ENCODE measurements around the gene SACS. TPM values are rescaled to one million over a fixed set of nuclear protein-coding genes. Genes with fewer than 3 reads are reported as not detected.
A peak's percentile ranks its signal among the peaks of the same experiment; 100 is the strongest.
"Not testable (repeated sequence)": the region's sequence is repeated elsewhere in the genome, so short reads cannot be mapped to it uniquely, and the experiment has no call there.

SACS gene
- polyA plus RNA-seq, 3 donors: 10.0 to 12.1 (median 10.8) TPM

DNA sequence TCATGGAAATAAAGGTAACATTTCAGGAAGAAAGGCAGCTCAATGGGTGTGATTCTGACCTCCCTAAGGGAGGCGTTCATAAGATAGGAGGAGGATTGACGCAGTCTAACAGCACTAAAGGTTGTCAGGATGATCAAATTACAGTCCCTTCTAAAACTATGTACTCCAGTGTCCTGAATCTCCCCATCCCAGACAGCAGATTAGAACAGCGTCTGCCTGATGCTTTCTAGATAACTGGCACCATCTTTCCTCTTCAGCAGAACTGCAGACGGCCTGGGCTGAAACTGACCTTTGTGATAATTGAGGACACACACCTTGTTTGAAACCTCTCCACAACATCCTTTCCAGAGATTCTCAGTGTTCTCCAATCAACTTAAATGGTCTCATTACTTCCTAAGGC is 25.5 kb upstream of the SACS start:
- no peak for DNase-seq

DNA sequence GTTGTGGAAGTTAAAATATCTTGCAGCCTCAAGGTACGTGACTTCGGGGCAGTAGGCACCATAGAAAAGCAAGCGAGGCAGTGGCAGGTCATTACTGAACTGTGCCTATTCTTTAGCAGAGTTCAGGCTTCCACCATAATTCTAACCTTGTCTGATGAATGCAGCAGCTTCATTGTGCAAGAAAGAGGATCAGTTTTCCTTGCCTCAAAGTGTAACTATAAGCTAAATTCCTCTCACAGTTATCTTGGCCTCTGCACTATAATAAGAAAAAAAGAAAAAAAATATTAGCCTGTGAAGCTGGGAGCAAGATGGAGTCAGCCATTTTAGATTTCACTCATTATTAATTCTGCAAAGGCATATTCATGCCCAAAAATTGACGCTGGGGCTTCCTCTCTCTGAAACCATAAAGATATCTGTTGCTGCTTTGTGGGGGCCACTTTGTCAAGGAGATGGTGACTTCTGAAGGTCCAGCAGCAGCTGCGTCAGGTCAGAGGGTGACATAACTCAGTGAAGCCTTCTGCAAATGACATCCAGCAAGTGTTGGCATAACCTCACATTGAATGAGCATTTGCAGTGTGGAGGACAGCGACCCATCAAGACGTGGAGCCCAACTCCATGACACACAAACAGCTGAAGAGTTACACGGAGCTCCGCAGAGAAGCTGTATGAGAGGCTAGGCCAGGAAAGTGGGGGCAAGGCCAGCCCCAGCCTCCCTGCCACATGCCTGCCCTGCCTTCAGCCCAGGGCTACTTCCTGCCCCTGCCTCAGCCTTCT is 23.1 kb upstream of the SACS start:
- no peak for DNase-seq

DNA sequence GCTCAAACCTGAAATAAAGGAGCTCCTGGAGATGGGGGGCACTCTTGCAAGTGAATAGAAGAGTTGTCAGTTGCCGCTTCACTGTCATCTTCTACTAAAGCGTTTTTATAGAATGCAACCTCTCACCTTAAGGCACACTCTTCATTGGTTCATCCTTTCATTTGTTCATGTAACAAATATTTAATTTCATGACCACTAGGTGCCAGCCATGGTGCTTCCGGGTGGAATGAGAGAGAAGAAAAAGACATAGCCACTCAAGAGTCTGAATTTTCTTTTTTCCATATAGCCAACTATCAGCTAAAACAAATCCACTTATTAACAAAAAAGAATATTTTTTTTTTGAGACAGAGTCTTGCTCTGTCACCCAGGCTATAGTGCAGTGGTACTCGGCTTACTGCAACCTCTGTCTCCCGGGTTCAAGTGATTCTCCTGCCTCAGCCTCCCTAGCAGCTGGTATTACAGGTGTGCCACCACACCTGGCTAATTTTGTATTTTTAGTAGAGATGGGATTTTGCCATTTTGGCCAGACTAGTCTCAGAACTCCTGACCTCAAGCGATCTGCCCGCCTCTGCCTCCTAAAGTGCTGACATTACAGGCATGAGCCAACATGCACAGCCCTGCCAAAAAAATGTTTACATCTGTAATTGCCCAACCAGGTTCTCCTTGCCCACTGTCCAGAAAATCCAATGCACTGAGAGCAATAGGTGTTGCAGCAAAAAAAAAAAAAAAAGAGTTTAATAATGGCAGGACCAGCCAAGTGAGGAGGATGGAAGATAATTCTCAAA is 22.1 kb upstream of the SACS start:
- DNase-seq: no peak

DNA sequence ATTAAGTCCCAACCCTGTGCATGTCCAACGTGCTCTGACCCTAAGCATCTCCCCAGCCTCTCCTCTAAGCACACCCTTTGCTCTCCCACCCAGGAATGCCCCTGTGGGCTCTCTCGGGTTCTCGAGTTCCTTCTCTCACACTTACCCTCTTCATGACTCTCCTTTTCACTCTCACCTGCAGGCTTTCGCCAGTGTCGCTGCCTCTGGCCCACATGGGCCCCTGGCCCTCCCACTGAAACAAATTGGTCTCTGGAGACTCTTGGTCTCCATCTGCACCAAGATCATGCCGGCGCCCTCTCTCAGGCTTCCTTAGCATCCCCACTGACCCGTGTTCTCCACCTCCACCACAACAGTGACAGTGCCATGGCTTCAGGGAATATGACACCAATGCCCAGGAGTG is 19.6 kb upstream of the SACS start:
- DNase-seq: no peak

DNA sequence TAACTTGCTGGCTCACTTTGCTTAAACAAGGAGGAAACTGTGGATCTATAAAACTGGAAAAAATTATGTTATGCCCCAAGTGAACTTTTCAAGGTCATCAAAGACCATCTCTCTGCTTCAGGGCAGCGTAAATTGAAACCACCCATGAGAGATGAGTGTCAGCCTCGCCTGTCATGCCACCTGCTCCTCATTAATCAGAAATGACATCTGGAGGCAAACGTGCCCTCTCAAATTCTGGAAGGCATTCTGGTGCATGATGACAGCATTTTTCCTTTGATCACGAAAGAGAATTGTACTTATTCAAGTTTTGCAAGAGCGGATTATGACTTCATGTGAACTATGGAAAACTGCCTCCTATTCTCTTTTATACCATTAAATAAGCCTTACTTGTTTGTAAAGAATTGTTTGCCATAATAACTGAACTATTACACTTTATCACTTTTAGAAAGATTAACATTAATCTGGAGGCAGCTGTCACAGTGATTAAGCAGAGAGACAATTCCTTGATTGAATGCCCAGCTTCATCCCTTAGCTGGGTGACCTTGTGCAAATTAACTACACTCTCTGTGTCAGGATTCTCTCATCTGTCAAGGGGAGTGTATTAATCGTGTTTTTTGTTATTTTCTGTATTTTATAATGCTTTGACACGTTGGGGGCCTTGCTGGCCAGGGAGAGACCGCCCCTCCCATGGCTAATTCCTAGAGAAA is 17.0 kb upstream of the SACS start:
- no peak for DNase-seq

DNA sequence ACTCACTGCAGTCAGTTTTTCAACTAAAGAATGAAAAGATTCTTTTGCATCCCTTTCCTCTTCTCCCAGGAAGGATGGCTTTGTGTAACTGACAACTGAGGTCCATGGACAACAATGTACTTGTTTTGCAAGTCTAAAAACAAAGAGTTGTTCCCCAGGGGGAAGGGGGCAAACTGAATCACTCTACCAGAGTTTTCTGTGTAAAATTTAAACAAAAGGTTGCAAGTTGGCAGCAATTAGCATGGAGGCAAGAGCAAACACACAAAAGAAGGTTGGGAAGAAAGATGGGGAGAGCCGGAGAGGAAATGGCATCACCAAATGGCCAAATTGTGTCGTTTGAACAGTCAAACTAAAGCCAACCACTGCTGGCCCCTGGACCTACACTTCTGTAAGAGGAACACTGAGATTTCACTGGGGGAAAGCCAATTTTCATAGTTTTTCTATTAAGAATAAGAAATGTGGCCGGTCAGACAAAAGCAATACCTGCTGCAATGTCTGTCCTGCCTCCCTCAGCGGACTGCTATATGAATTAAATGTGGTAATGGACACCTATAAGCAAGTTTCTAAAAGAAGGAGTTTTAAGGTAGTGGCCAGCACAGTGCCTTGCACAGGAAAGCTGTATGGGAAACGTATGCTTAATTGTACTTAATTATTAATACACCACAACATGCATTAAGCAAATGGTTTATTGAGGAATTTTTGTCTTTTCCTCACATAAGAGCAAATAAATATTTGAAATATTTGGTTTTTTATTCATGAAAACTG is 16.1 kb upstream of the SACS start:
- DNase-seq: no peak

DNA sequence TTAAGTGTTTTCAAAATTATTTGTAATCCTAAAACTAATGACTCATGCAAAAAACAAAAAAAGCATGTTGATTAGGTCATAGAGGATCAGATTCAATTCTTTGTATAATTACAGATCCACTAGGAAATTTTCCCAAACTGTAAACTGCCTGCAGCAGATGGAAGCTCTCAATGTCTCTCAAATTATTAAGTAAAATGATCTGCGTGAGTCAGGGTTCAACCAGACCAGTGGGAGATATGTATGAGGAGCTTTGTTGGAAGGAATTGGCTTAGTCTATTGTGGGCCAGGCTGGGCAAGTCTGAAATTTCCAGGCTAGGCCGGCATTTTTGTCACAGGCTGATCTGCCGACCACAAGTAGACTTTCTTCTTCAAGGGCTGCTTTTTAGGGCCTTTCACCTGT is 14.4 kb upstream of the SACS start:
- DNase-seq: no peak

DNA sequence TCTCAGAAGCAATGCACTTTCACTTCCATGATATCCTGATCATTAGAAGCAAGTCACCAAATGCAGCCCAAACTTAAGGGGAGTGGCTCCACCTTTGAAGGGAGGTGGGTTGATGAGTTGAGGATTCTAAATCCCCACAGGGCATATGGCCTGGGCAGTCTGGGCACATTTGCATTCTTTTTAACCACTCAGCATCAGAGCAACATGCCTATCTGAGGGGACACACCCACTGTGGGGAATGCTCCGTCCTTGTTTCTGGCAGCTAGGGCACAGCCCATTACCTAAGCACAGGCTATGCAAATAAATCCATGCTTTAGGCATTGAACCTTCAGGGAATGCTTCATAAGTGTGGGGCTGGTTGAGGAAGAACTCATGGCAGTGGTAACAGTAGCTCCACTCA is 12.3 kb upstream of the SACS start:
- no peak for DNase-seq

DNA sequence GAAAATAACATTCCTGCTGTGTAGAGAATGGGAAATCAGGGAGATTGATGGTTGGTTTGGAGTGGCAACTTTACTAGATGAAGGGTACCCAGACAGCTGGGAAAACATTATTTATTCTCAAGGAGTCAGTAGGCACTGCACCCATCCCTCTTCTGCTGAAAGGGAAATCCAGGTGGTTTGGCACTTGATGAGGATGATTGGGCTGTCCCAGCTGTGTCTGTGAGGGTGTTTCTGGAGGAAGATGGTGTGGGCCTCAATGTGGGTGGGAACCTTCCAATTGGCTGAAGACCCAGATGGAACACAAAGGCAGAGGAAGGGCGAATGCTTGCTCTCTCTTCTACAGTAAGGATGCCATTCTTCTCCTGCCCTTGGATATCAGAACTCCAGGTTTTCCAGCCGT is 10.4 kb upstream of the SACS start:
- no peak for DNase-seq

DNA sequence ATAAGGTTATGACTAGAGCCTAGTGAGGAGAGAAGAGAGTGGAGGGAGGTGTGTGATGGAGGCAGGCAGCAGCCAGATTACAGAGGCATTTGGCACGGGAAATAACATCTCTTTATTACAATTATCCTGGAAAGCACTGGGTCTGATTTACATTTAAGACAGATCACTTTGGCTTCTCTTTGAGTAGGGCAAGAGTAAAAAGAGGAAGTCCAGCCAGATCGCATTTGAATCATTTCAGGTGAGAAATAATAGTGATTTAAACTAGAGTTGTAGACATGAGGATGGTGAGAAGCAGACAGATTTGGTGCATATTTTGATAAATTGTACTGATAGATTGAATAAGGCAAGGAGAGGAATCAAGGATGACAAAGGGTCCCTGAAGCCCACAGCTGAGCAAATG is 9.6 kb upstream of the SACS start:
- no peak for DNase-seq

DNA sequence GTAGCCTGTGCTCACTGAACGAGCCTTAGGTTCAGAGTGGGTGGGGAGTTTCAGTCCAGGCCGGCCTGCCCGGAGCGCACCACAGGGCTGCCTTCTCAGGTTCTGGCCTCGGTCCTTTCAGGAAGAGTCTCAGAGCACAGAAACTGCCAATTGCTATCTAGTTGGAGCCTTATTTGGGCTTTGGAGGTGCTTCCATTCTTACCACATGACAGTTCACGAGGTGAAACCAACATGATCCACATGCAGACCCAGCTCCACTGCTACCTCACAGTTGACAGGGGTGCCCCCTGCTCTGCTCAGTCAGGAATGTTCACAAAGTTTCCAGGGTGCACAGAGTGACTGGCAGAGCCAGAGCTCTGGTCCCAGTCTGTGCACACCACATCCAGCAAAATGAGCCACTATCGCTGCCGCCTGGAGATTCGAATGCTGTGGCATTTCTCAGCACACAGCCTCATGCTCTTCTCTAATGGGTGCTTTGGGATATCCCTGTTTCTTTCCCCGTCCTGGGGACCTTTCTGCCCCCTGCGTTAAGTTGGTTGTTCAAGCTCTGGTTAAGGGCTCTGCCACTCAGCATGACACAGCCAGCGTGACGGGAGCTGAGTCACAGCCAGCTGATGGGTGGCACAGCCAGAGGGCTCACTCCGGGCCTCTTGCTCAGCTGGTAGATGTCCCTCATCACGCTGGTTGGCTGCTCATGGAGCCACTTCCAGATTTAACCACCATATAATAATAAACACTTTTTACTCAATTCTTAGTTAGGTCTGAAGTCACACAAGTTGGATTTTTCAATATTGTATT is 7.5 kb upstream of the SACS start:
- no peak for DNase-seq

DNA sequence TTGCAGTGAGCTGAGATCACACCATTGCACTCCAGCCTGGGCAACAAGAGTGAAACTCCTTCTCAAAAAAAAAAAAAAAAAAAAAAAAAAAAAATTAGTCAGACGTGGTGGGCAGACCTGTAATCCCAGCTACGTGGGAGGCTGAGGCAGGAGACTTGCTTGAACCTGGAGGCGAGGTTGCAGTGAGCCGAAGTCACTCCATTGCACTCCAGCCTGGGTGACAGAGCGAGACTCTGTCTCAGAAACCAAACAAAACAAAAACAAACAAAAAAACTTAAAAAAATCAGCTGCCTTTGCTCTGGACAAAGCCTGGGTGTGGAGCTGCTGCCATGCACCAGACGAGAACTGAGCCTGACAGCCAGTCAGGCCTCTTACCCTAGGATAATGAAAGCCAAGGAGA is 6.8 kb upstream of the SACS start:
- DNase-seq: not testable (repeated sequence)

DNA sequence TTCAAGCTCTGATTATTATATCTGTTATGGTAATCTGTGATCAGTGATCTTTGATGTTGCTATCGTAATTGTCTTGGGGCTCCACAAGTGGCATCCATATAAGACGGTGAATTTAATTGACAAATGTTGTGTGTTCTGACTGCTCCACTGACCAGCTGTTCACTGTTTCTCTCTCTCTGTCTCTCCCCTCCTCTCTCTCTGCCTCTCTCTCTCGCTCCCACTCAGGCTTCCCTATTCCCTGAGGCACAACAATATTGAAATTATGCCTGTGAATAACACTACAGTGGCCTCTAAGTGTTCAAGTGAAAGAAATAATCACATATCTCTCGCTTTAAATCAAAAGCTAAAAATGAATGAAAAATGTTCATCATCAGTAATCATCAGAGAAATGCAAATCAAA is 4.4 kb upstream of the SACS start:
- DNase-seq: no peak

DNA sequence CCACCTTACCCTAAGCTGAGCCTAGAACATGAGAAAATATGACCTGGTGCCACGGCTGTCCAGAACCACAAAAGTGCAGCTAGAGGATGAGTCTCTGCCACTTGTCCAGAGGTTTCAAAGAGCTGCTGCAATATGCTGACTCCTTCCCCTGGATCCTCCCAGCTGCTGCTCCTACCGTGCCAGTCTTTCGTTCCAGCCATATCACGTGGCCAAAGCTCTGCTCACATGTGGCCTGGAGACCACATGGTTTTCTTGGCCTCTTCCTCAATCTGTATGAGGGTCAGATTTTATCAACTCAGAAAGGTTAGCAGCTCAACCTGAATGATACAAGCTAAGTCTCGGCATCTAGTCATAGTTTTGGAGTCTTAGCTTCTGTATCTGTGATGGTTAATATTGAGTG is 3.2 kb upstream of the SACS start:
- no peak for DNase-seq

DNA sequence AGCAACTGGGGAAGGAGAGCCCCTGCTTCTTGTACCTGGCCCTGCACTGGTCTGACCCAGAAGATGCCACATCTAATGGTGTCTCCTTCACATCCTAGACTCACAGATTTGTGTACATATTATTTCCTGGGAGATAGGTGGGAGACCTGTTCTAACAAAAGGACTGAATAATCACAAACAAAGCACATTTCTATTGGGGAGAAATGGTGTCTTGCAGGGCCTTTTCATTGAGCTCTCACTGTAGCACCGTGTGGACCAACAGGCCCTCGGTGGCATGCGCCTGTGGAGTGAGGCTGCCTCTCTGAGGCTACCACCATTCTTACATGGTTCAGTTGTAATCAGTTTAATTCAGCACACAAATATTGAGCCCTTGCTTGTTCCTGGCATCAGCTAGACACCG is 989 bp upstream of the SACS start:
- no peak for DNase-seq

DNA sequence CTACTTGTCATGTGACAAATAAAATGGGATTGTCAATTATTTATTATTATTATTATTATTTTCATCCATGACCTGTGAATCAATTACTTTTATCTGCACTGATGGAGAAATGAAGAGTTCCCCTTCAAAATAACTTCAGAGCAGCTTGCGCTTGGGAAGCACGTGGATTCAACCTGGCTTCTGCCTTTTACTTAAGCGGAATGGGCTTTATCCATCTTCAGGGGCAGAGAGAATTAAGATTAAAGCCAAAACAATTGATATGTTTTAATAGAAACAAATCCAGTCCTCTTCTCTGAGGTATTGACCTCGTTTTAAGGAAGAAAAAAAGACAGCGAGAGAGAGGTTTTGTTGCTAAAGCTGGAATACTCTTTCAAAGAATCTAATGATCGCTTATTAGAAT is 876 bp downstream of the SACS start:
- DNase-seq: no peak

DNA sequence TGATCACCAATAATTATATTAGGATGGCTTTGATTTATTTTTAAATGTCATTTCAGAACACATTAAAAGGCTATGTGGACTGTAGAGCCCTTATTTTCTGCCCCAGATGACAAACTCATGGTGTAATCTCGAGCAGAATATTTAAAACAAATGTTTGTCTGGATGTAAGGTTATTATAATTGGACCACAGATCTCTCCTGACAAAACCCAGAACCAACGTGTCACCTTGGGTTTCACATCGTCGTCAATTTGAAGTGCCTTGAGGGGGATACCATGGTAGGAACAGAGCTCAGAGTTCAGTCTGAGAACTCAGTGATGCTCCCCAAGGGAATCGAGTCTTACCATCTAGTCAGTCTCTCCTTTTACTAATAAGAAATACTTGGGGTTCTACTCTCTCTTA is 2.8 kb downstream of the SACS start:
- DNase-seq: no peak

DNA sequence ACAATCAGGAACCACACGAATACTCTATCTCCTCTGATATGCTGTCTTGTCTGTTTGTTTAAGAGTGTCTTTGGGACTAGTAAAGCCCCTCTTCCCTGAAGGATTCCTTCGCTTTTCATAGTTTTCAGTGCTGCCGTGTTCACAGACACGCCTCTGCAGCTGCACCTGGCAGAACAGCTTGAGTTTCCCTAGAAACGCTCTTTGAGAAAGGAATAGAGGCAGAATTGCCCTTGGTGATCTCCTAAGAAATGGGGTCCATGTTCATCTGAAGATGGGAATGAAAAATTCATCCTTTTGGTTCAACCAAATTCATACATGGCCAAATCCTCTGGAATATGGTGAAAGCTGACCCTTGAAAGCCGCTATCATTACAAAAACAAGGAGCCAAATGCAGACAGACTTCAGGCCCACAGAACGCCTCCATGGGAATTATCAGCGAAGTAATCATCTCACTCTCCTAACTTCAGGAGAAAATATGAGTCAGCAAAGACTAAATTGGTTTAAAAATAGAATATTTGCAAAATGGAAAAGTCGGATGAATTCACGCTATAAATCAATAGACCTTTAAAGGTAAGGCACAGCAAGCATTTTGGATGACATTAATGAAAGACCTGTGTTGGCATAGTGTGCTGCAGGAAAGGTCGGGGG is 5.5 kb downstream of the SACS start:
- peak; percentile 7 for DNase-seq

DNA sequence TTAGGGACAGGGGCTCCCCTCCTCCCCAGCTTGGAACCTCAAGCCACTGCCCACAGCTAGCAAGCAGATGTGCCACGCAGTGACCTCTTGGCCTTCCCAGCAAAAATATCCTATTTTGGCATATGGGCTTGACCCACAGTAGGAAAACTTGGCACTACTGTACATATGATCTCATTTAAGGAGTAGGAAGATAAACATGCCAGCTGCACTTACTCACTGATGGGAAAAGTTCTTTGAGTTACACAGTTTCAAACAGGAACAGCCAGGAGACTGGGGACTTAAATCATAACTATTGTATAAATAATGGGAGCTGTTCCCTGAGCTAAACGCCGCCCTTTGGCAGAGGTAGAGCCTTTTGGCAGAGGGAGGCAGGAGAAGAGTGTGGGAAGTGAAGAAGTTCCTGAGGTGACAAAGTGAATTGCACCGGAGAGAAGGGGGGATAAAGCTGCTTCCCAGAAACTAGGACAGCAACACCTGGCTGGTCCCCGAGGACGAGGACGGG is 6.1 kb downstream of the SACS start:
- peak; percentile 27 for DNase-seq

DNA sequence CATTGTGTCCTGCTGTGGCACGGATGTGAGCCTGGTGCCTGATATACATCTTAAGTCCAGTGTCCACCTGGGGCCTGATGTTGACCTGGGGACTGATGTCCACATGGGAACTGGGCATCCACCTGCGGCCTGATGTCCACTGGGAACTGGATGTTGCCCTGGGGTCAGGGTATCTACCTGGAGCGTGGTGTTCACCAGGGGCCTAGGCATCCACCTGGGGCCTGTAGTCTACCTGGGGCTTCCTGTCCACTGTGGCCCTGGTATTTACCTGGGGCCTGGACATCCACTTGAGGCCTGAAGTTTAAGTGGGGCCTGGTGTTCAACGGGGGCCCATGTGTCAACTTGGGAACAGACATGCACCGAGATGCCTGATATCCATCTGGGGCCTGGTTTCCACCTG is 11.9 kb downstream of the SACS start:
- DNase-seq: no peak

Measured in renal pelvis (tissue), 4 donors.